PC-3 (cell line): ENCODE results near the gene ASPDH. TPM values are rescaled to one million over a fixed set of nuclear protein-coding genes. Genes with fewer than 3 reads are reported as not detected.

Experiments
- ATAC-seq: fragments of 200-7000 bp; cut with Tn5 transposase; 2 replicates; pipeline ENCODE4 v1.9.1; 2020; ENCODE audit warnings: mild to moderate bottlenecking, moderate library complexity
- BruUV-seq: library from RNA; stranded (reverse); fragments of 400-500 nt; replicated peaks from 2 replicates; lab custom pipeline; 2021; lab: Mats Ljungman, UMichigan
- CTCF ChIA-PET: fragments of 300-600 bp; sonication (Branson Sonifier 250); formaldehyde crosslinking; loops from one replicate; lab custom pipeline; 2022; ENCODE audit warnings: antibody characterized with exemption; lab: Charles Lee
- POLR2A ChIA-PET: fragments of 300-600 bp; sonication (Branson Sonifier 250); formaldehyde crosslinking; loops from one replicate; lab custom pipeline; 2022; ENCODE audit warnings: antibody characterized with exemption; ENCODE audit not compliant: unreplicated experiment; lab: Charles Lee
- DNase-seq: peaks from one replicate; pipeline ENCODE4 v3.0.0-alpha.2; 2015
- H2AFZ ChIP-seq: fragments of 300-600 bp; sonication (generic); 2 replicates; pipeline ENCODE4 v1.6.0; 2016; ENCODE audit warnings: antibody characterized with exemption, low read length
- H3F3A ChIP-seq: fragments of 300-600 bp; sonication (generic); one replicate; pipeline ENCODE4 v1.6.0; 2017; ENCODE audit warnings: antibody characterized with exemption, low read length, control low read depth, mild to moderate bottlenecking; ENCODE audit not compliant: unreplicated experiment
- H3K27ac ChIP-seq: fragments of 300-600 bp; sonication (generic); 2 replicates; pipeline ENCODE4 v1.5.1; 2016; ENCODE audit warnings: mild to moderate bottlenecking, low read length
- H3K27me3 ChIP-seq: fragments of 300-600 bp; sonication (generic); 2 replicates; pipeline ENCODE4 v1.6.1; 2016; ENCODE audit warnings: low read length, mixed read lengths
- H3K36me3 ChIP-seq: fragments of 300-600 bp; sonication (generic); 2 replicates; pipeline ENCODE4 v1.6.1; 2016; ENCODE audit warnings: low read depth, mixed run types, low read length, mixed read lengths
- H3K4me1 ChIP-seq: fragments of 300-600 bp; sonication (generic); 2 replicates; pipeline ENCODE4 v1.5.1; 2016; ENCODE audit warnings: low read length; ENCODE audit not compliant: insufficient read depth
- H3K4me2 ChIP-seq: fragments of 300-600 bp; sonication (generic); 2 replicates; pipeline ENCODE4 v1.6.0; 2016; ENCODE audit warnings: low read length
- H3K4me3 ChIP-seq: fragments of 300-600 bp; sonication (generic); 2 replicates; pipeline ENCODE4 v1.5.1; 2016; ENCODE audit warnings: mild to moderate bottlenecking, low read length, mixed read lengths
- H3K79me2 ChIP-seq: fragments of 300-600 bp; sonication (generic); 2 replicates; pipeline ENCODE4 v1.6.1; 2017; ENCODE audit warnings: low read length, mixed read lengths
- H3K9ac ChIP-seq: fragments of 300-600 bp; sonication (generic); 2 replicates; pipeline ENCODE4 v1.6.0; 2016; ENCODE audit warnings: mild to moderate bottlenecking, low read length
- H3K9me2 ChIP-seq: fragments of 300-600 bp; sonication (generic); replicated peaks from 2 replicates; pipeline ENCODE4 v1.6.1; 2016; ENCODE audit warnings: mixed run types, low read length, mixed read lengths
- H3K9me3 ChIP-seq: fragments of 300-600 bp; sonication (generic); 2 replicates; pipeline ENCODE4 v1.6.1; 2016; ENCODE audit warnings: low read length, mixed read lengths
- H4K20me1 ChIP-seq: fragments of 300-600 bp; sonication (generic); 2 replicates; pipeline ENCODE4 v1.6.1; 2016; ENCODE audit warnings: low read length, mixed read lengths
- EZH2 ChIP-seq: fragments of 300-600 bp; sonication (generic); IDR thresholded peaks from one replicate; pipeline ENCODE4 v1.6.1; 2017; ENCODE audit warnings: antibody characterized with exemption, mild to moderate bottlenecking, low read length; ENCODE audit not compliant: unreplicated experiment
- EZH2phosphoT487 ChIP-seq: fragments of 300-600 bp; sonication (generic); IDR thresholded peaks from 2 replicates; pipeline ENCODE4 v1.6.1; 2018; ENCODE audit warnings: mild to moderate bottlenecking, antibody characterized with exemption, low read length, borderline replicate concordance
- intact Hi-C: fragments of 100-400 bp; cut with micrococcal nuclease; formaldehyde crosslinking; loops from 2 replicates; pipeline ENCODE4 v1.9.0; 2023
- total RNA-seq: library from RNA; depleted of rRNA; stranded (reverse); fragments of >200 nt; gene quantifications from 2 replicates; pipeline ENCODE4 v1.2.3, GENCODE V29; 2014
- TF ChIP-seq, protein P1 (sequence below): fragments of 300-600 bp; sonication (generic); conservative IDR thresholded peaks from 2 replicates; pipeline ENCODE4 v1.5.1; 2017; ENCODE audit warnings: antibody characterized with exemption, low read depth, mild to moderate bottlenecking, low read length

Gene ASPDH
- total RNA-seq, 1 experiment from 2014 or later: not detected

DNA sequence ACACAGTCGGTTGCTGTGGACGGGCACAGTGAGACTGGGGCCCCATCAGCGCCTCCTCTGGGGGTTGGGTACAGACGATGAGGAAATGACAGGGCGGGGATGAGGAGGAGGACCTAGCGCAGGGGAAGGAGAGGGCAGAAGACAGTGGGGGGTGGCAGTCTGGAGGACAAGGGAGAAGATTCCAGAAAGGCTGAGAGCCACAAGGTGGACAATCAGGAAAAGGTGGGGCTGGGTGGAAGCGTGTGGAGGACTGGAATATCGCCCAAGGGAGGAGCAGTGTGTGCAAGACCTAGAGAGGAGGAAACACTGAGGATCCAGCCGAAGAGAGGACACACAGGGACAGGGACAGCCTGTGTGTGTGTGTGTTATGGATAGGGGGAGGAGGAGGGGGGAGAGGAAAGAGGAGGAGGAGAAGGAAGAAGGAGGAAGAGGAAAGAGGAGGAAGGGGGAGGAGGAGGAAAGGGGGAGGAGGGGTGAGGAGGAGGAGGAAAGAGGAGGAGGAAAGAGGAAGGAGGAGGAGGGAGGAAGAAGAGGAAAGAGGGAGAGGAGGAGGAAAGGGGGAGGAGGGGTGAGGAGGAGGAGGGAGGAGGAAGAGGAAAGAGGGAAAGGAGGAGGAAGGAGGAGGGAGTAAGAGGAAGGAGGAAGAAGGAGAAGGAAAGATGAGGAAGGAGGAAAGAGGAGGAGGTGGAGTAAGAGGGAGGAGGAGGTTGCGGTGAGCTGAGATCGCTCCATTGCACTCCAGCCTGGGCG is 21.2 kb downstream of the ASPDH start:
- Histone ChIP-seq H4K20me1 (no peaks in the 10 kb centered on the region), H3K27ac (no peak overlapping the region), H2AFZ (no peak overlapping the region), H3F3A (no peaks in the 10 kb centered on the region), H3K4me1 (no peaks in the 10 kb centered on the region), H3K79me2 (no peaks in the 10 kb centered on the region), H3K4me3 (no peak overlapping the region), H3K27me3 (no peaks in the 10 kb centered on the region), H3K9me2 (no peaks in the 10 kb centered on the region), H3K4me2 (peak overlapping the region; percentile 55), H3K9ac (no peak overlapping the region), H3K36me3 (no peaks in the 10 kb centered on the region), H3K9me3 (no peaks in the 10 kb centered on the region)
- ATAC-seq (peak; percentile 56), DNase-seq (peak; percentile 27)
- no TSS peak for BruUV-seq
- intact Hi-C loops: no loop called here
- POLR2A ChIA-PET: no interaction called here
- TF ChIP-seq EZH2phosphoT487 (no peak), EZH2 (no peak)
- TF ChIP-seq, protein P1, sequence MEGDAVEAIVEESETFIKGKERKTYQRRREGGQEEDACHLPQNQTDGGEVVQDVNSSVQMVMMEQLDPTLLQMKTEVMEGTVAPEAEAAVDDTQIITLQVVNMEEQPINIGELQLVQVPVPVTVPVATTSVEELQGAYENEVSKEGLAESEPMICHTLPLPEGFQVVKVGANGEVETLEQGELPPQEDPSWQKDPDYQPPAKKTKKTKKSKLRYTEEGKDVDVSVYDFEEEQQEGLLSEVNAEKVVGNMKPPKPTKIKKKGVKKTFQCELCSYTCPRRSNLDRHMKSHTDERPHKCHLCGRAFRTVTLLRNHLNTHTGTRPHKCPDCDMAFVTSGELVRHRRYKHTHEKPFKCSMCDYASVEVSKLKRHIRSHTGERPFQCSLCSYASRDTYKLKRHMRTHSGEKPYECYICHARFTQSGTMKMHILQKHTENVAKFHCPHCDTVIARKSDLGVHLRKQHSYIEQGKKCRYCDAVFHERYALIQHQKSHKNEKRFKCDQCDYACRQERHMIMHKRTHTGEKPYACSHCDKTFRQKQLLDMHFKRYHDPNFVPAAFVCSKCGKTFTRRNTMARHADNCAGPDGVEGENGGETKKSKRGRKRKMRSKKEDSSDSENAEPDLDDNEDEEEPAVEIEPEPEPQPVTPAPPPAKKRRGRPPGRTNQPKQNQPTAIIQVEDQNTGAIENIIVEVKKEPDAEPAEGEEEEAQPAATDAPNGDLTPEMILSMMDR: no peak
- CTCF ChIA-PET: no interaction called here

DNA sequence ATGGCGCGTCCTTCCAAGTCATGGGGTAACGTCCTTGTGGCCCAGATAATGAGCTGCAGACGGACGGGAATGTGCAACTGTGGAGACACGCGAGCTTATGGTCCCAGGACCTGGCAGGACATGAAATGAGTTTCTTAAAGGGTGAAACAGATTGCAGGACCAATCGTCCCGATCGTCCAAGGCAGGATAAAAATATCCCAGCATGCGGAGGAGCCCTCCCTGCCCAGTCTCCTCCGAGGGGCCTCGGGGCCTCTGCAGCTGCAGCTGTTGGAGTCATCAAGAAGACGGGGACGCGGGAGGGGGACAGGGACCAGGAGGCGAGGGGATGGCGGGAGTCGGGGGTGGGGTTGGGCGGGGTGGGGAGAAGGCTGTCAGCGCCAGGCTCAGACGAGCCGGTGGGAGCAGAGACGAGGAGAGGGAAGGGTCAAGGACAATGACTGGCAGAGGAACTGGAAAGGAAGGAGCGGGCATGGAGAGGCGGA is 22.7 kb downstream of the ASPDH start:
- Histone ChIP-seq H2AFZ (no peak overlapping the region), H3K27me3 (no peaks in the 10 kb centered on the region), H3K9me2 (no peaks in the 10 kb centered on the region), H3K79me2 (no peaks in the 10 kb centered on the region), H3K4me1 (no peaks in the 10 kb centered on the region), H3F3A (no peaks in the 10 kb centered on the region), H3K4me2 (no peak overlapping the region), H4K20me1 (no peaks in the 10 kb centered on the region), H3K9me3 (peaks cover 5% of the 10 kb centered on the region), H3K27ac (no peak overlapping the region), H3K9ac (no peak overlapping the region), H3K4me3 (no peak overlapping the region), H3K36me3 (peaks cover 5% of the 10 kb centered on the region)
- ChIA-PET POLR2A (no interaction called here), CTCF (no interaction called here)
- DNase-seq (no peak), ATAC-seq (no peak)
- no TSS peak for BruUV-seq
- TF ChIP-seq, protein P1: no peak
- no peak for TF ChIP-seq EZH2
- no peak for TF ChIP-seq EZH2phosphoT487
- intact Hi-C loops: no loop called here

DNA sequence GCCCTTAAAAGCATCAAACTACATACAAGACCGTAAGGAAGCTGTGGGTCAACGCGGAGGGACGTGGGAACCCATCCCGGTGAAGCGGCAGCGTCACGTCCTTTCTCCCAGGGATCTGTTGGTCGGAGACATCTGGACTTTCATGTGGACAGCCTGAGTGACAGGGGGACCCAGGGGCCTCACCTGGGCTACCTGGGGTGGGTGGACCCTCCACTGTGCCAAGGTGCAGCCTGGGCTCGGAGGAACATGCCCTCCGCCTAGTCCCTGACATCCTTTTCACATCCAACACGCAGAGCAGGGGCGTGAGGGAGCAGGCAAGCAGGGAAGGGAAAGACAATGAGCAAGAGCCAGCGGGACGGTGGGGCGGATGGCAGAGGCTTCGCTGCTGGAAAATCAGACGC is 23.3 kb downstream of the ASPDH start:
- H3K4me1 ChIP-seq: no peaks in the 10 kb centered on the region
- H3K9ac ChIP-seq: no peak overlapping the region
- H3K36me3 ChIP-seq: peaks cover 12% of the 10 kb centered on the region
- no peak overlapping the region for H2AFZ ChIP-seq
- H3K27ac ChIP-seq: no peak overlapping the region
- ChIA-PET POLR2A (no interaction called here), CTCF (no interaction called here)
- peaks cover 9% of the 10 kb centered on the region for H3K9me3 ChIP-seq
- no peak overlapping the region for H3K4me3 ChIP-seq
- intact Hi-C loops: no loop called here
- DNase-seq (no peak), ATAC-seq (no peak)
- no peaks in the 10 kb centered on the region for H4K20me1 ChIP-seq
- TF ChIP-seq EZH2: no peak
- no peak for TF ChIP-seq EZH2phosphoT487
- TF ChIP-seq, protein P1: no peak
- no TSS peak for BruUV-seq
- no peaks in the 10 kb centered on the region for H3K27me3 ChIP-seq
- no peak overlapping the region for H3K4me2 ChIP-seq
- no peaks in the 10 kb centered on the region for H3K79me2 ChIP-seq
- H3K9me2 ChIP-seq: no peaks in the 10 kb centered on the region
- no peaks in the 10 kb centered on the region for H3F3A ChIP-seq
